Measurements from ENCODE around the gene KRT26.
A peak's percentile ranks its signal among the peaks of the same experiment; 100 is the strongest.

Gene KRT26

DNA sequence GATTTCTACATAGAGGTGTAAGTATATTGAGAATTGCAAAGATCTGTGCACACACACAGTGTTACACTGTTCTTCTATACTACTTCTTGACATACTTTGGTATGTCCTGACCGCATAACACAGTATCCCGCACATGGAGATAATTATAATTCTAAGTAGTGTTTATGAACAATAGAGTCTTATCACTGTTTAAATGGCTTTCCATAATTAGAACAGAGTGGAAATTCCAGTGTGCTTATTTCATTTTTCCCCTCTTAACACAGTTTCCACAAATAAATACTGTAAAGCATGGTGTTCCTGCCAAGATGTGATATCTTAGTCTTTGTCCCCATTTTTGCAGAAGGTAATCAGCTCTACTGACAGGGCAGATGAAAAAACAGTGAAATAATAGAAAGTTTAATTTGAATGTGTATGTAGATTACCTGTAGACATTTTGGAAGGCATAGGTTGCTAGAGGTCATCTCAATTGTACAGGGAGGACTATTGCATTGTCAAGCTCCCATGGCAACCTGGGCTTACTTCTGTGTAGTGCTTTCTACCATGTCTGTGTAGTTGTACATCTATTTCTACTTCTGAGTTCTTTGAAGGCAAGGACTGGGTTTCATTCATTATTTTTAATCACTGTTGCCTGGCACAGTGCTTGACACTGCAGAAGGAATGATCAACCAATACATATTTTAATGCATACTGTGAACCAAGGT is 37.9 kb upstream of the KRT26 start:
- H3K4me3 ChIP-seq (ENCODE audit: low read depth, low read length) = no peak overlapping the region
- DNase-seq (ENCODE audit: low read depth, low spot score) = no peak
- in situ Hi-C loops (cut with HindIII; ENCODE audit: low sequenced_read_pairs) = no loop called here
- TF ChIP-seq, protein P1, sequence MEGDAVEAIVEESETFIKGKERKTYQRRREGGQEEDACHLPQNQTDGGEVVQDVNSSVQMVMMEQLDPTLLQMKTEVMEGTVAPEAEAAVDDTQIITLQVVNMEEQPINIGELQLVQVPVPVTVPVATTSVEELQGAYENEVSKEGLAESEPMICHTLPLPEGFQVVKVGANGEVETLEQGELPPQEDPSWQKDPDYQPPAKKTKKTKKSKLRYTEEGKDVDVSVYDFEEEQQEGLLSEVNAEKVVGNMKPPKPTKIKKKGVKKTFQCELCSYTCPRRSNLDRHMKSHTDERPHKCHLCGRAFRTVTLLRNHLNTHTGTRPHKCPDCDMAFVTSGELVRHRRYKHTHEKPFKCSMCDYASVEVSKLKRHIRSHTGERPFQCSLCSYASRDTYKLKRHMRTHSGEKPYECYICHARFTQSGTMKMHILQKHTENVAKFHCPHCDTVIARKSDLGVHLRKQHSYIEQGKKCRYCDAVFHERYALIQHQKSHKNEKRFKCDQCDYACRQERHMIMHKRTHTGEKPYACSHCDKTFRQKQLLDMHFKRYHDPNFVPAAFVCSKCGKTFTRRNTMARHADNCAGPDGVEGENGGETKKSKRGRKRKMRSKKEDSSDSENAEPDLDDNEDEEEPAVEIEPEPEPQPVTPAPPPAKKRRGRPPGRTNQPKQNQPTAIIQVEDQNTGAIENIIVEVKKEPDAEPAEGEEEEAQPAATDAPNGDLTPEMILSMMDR (IDR thresholded peaks at IDR 0.05; ENCODE audit: low read depth, low read length) = no peak

DNA sequence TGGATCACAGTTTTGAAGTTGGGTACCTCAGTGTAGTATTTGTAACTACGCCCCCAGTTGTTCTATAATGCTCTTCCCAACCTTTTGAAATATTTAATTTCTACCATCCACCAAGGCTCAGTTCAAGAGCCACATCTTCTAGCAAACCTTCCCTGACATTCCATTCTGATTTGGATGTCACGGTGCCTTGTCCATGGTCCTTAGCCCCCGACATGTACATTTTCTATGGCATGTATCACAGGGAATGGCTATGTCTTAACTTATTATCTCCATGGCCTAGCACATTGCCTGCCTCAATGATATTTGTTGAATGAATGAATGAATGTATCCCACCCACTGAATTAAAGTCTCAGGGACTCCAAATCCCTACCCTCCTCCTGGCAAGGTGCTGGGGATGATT is 34.1 kb upstream of the KRT26 start:
- H3K4me3 ChIP-seq (ENCODE audit: low read depth, low read length) = no peak overlapping the region
- in situ Hi-C loops (cut with HindIII; ENCODE audit: low sequenced_read_pairs) = no loop called here
- no peak for DNase-seq (ENCODE audit: low read depth, low spot score)
- TF ChIP-seq, protein P1 (IDR thresholded peaks at IDR 0.05; ENCODE audit: low read depth, low read length) = no peak

DNA sequence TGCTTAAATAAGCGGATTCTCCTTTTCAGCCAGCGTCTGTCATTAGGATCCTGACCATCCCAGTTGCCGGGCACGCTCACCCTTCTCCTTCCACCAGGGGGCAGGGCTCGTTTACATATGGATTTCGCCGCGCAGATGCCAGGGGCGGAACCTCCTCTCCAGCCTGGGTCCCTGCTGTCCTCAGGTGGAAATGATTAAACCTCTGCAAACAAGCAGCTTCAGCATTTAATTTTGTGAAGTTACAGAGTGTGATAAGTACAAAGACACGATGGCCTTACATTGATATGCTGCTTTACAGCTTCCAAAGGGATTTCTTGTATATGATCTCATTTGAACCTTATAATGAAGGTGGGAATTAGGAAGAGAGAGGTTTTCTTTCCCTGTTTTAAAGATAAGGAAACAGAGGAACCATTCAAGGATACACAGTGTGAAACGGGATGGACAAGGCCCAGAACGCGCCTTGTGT is 31.6 kb upstream of the KRT26 start:
- TF ChIP-seq, protein P1 (IDR thresholded peaks at IDR 0.05; ENCODE audit: low read depth, low read length) = peak; percentile 92
- in situ Hi-C loops (cut with HindIII; ENCODE audit: low sequenced_read_pairs) = no loop called here

DNA sequence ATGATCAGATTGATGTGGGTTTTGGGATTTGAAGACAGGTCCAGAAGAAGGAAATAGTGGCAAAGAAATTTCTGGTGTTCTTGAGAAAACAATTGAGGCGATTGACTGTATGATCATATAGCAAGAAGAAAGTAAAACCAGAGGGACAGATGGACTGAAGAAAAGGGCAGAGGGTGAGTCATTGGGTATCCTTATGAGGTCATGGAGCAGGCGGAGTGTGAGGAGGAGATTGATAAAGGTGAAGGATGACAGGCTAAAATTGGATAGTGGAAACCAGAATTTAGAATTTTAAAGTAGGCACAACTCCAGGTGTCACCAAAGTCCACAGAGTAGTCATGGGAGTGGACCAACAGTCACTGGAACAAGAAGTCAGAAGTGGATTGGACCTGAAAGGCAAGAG is 29.2 kb upstream of the KRT26 start:
- DNase-seq (ENCODE audit: low read depth, low spot score) = no peak
- TF ChIP-seq, protein P1 (IDR thresholded peaks at IDR 0.05; ENCODE audit: low read depth, low read length) = no peak
- in situ Hi-C loops (cut with HindIII; ENCODE audit: low sequenced_read_pairs) = no loop called here

More for the DNA sequence above, 31.6 kb upstream of the KRT26 start:
- no peak overlapping the region for H3K4me3 ChIP-seq (ENCODE audit: low read depth, low read length)
- DNase-seq (ENCODE audit: low read depth, low spot score) = peak; percentile 66

DNA sequence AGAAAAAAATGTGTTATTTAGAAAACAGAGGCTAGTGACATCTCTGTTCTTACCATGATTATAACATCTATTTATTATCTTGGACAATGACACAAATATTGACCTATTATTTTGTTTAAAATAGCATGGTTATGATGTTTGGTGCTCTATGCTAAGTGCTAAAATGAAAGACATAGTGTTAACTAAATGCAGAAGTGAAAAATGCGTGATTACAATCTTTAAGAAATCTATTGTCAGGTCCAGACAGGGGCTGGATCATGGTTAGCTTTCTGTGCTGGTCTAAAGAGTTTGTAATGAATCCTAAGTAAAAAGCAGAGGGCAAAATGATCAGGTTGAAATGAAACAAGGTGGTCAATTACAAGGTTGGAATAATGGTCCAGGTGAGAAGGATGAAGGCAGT is 28.4 kb upstream of the KRT26 start:
- TF ChIP-seq, protein P1 (IDR thresholded peaks at IDR 0.05; ENCODE audit: low read depth, low read length) = no peak
- in situ Hi-C loops (cut with HindIII; ENCODE audit: low sequenced_read_pairs) = no loop called here
- no peak for DNase-seq (ENCODE audit: low read depth, low spot score)
- H3K4me3 ChIP-seq (ENCODE audit: low read depth, low read length) = no peak overlapping the region

More for the DNA sequence above, 29.2 kb upstream of the KRT26 start:
- H3K4me3 ChIP-seq (ENCODE audit: low read depth, low read length) = no peak overlapping the region

DNA sequence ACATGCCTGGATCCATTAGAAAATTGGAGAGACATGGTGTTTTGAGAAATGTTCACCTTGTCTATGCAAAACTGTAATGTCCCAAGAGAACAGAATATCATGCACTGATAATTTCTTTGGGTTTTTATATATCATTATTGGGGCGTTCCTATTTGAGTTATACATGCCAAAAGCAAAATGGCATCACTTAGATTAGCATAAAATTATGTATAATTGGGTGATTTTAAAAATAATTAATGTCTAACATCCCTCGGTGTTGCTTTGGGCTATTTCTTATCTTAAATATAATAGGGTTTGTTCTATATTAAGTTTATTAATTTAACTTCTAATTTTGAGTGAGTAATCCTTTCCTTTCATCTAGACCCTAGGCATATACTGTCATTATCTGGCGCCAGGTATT is 27.9 kb upstream of the KRT26 start, which contains the start of gene KRT28:
KRT28 (minus strand) TSS at position 101 of the 400 bp plus-strand sequence; CDS start at position 35, 66 bp downstream.
- in situ Hi-C loops (cut with HindIII; ENCODE audit: low sequenced_read_pairs) = no loop called here
- no peak within 1 kb of the TSS for H3K4me3 ChIP-seq (ENCODE audit: low read depth, low read length)
- no peak for DNase-seq (ENCODE audit: low read depth, low spot score)
- TF ChIP-seq, protein P1 (IDR thresholded peaks at IDR 0.05; ENCODE audit: low read depth, low read length) = no peak
